22Rv1 (cell line): ENCODE data around the gene TCTN2.
A peak's percentile ranks its signal among the peaks of the same experiment; 100 is the strongest.

ENCODE experiments used
- H3K27ac ChIP-seq: fragments of 450-650 bp; 2 replicates; pipeline ENCODE4 v1.5.1; 2017
- ZFX ChIP-seq: fragments of 450-650 bp; IDR thresholded peaks from 2 replicates; pipeline ENCODE4 v1.6.1; 2017; ENCODE audit warnings: antibody characterized with exemption, borderline replicate concordance
- TF ChIP-seq, protein P1 (sequence below): fragments of 450-650 bp; IDR thresholded peaks from 2 replicates; pipeline ENCODE4 v1.5.1; 2017; ENCODE audit warnings: mild to moderate bottlenecking

The TCTN2 gene

DNA sequence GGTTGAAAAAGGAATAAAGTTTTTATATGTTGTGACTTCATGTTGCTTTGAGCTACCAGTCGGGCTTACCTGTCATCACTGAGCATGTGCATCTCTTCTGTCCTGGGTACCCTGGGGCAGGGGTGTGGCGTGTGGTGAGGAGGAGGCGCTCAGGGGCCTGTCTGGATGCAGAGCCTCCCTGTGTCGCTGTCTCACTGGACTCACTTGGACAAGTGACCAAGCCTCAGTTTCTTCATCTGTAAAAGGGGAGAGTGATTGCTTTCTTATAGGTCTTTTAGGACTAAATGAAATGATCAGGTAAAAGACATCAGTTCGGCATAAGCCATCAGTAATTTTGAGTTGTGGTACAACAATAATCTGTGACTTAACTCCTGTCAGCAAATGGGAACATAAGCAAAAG, 63.4 kb downstream of the TCTN2 start:
- no peak overlapping the region for H3K27ac ChIP-seq
- TF ChIP-seq, protein P1, sequence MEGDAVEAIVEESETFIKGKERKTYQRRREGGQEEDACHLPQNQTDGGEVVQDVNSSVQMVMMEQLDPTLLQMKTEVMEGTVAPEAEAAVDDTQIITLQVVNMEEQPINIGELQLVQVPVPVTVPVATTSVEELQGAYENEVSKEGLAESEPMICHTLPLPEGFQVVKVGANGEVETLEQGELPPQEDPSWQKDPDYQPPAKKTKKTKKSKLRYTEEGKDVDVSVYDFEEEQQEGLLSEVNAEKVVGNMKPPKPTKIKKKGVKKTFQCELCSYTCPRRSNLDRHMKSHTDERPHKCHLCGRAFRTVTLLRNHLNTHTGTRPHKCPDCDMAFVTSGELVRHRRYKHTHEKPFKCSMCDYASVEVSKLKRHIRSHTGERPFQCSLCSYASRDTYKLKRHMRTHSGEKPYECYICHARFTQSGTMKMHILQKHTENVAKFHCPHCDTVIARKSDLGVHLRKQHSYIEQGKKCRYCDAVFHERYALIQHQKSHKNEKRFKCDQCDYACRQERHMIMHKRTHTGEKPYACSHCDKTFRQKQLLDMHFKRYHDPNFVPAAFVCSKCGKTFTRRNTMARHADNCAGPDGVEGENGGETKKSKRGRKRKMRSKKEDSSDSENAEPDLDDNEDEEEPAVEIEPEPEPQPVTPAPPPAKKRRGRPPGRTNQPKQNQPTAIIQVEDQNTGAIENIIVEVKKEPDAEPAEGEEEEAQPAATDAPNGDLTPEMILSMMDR: no peak
- TF ChIP-seq ZFX: no peak

DNA sequence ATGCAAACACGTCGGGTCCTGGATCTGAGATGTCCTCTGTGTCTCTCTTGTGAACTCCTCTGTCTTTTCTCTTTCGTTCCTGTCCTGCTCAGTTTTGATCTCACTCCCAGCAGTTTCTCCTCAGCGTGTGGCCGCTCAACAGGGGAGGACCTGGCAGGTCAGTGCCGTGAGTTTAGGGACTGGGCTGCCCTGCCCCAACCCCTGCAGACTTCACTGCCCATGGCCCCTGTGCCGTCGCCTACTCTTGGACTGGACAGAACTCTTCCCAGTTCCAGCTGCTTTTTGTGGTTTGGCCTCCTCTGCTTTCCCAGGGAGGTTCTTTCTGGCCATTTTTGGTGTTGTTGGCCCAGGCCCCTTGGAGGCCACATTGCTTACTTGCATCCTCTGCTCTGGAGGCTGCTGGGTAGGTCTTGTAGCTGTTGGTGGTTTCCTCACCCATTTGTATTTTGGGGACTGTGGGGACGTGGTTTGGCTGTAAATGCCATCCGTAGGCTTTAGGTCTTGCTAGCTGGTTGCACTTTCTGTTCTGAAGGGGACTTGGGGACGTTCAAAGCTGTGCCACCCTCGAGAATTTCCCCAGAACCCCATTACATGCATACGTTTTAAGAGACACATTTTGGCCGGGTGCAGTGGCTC, 71.1 kb downstream of the TCTN2 start:
- no peak overlapping the region for H3K27ac ChIP-seq
- TF ChIP-seq, protein P1: no peak
- no peak for TF ChIP-seq ZFX

DNA sequence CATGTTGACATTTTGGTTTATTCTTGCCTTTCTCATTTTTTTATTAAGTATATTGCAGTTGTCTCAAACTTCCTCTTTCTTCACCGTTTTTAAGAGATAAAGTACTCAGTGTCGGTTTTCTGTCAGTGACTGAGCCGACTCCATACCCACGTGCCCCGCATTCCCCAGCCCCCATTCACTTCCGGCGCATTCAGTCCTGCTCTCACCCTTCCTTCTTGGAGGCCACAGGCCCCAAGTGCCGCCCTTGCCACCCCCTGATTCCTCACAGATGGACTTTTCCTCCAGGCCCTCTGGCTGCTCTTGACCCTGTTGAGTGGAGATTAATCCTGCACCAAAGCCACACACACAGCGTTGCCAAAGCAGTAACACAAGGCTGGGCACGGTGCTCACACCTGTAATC, 72.1 kb downstream of the TCTN2 start:
- no peak overlapping the region for H3K27ac ChIP-seq
- TF ChIP-seq, protein P1: no peak
- TF ChIP-seq ZFX: no peak

DNA sequence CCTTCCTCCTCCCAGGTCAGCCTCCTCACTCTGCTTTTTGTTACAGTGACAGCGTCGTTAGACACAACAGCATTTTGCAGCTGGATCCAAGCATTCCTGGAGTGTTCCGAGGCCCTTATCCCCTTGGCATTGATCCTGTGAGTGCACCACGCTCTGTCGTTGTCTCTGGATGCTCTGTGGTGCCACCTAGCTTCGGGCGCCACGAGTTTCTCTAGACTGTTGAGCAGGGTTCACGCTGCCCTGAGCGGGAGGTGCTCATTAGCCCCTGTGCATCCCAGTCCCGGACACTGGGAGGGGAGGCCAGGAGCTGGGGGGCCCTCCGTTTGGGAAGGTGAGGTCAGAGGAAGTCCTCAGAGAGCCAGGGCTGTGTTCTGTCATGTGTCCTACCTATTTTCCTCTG, 73.9 kb downstream of the TCTN2 start:
- no peak for TF ChIP-seq ZFX
- TF ChIP-seq, protein P1: peak; percentile 58
- no peak overlapping the region for H3K27ac ChIP-seq

DNA sequence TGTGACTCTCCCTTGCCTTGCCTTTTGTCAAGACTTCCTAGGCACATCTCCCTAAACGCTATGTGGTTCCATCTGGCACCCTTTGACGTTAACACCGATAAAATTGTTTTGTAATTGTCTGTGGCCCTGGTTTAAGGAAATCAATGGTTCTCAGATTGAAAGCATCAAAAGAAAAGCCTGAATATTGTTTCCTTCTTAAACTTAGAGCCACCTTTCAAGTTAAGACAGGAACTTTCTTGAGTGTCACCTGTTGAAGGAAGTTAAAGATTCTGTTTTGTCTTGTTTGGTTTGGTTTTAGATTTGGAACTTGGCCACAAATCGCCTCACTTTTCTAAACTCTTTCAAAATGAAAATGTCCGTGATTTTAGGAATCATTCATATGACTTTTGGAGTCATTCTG, 76.4 kb downstream of the TCTN2 start:
- no peak for TF ChIP-seq ZFX
- TF ChIP-seq, protein P1: no peak
- H3K27ac ChIP-seq: no peak overlapping the region

DNA sequence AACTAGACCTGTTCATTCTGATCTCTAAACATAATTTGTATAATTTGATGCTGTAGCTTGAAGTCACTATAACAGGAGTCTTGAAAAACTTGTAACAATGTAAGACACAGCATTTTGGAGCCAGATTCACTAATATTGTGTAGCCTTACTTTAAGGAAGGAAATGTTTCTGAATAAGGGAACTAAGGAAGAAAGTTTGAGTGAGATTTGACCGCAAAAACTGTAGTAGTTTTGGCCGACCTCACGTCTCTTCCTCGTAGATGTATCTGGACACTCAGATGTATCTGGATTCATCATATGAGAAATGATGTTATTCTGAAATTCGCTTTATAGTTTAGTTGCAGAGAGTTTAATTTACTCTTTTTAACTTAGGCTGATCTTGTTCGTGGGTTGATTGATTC, 77.2 kb downstream of the TCTN2 start:
- no peak overlapping the region for H3K27ac ChIP-seq
- no peak for TF ChIP-seq ZFX
- TF ChIP-seq, protein P1: no peak

DNA sequence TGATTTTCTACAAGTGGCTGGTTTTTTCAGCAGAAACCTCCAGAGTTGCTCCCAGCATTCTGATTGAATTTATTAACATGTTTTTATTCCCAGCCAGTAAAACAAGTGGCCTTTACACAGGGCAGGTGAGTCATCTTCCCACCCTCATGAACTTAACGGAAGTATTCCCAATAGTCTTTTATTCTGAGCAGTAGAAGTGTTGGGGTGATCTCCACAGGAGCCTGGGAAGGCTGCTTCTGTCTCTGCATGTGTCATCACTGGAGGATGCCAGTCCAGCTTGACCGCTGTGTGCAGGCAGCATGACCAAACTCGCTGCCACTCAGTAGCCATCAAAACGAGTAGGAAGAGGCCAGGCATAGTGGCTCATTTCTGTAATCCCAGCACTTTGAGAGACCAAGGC, 77.7 kb downstream of the TCTN2 start:
- no peak for TF ChIP-seq ZFX
- TF ChIP-seq, protein P1: no peak
- no peak overlapping the region for H3K27ac ChIP-seq
